ENCODE measurements around the gene GLRA3.
"Not testable (repeated sequence)": the region's sequence is repeated elsewhere in the genome, so short reads cannot be mapped to it uniquely, and the experiment has no call there.

The GLRA3 gene

DNA sequence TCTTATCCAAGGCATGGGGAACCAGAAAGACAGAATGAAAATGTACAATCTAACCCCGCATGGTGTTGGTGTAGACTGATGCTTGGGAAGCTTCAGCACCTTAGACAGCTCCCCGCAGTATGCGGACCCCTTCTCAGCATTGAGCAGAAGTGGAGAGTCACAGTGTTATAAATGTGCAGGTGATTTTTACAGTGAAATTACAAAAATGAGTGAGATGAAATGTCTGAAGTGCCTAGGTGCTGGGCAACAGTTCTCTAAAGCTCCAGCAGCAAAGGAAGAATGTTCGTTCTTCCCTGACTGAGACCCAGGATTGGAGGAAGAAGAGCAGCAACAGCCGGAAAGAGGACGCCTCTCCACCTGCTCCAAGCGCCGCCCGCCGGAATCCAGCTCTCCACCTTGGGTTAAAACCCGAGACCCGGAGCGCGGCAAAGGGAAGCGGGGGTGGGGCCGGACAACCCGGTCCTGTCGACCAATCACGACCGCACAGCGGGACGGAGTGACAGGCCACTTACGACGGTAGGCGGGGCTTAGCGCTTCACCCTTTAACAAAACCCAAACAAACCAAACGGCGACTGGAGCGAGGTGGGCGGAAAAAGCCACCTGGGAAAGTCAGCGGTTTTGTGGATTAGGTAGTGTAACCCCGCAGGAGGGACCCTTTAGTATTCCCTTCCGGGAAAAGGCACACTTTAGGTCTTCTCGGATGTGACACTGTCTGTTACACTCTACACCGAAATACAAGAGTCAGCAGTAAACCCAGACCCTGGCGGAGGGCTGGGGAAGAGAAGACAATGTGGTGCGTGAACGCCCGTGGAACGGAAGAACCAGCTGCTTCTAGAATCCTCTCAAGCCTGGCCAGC is at the start of gene GLRA3:
Gene GLRA3, minus strand, starts transcription at position 403 of the 857 bp plus-strand sequence. CDS start 436 bp downstream, outside the sequence.
- peak; percentile 94 for DNase-seq

DNA sequence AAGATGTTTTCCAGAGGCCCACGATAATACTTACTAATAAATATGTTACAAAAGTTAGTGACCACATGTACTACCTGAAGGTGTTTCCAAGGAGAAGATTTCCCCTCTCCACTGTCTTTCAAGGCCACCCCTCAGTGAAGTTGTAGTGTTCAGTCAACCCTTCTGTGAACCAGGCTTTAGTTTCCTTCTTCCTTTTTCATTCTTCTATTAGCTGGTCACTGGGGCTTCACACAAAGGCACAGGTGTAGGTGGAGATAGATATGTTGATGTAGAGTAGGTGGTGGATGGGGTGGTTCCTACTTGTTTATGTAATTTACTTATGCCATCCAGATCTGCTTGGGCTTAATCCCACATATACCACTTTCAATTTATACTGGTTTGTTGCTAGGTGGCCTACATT is 45.9 kb upstream of the GLRA3 start:
- no peak for DNase-seq

DNA sequence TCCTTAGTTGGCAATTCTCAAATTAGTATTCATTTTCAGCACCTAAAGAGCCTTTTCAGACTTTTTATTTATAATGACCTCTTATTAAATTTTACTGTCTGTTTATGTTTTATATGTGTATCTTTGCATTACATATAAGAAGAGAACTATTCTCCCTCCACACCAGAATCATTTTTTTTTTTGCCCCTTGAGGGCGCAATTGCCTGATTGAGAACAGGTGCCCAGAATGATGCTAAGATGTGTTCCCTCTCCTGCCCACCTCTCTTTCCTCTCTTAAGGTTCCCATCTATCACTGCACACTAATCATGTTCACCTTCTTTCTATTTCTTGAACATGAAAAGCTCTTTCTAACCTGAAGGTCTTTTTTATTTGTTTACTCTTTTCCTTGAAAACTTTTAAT is 44.9 kb upstream of the GLRA3 start:
- peak; percentile 58 for DNase-seq

DNA sequence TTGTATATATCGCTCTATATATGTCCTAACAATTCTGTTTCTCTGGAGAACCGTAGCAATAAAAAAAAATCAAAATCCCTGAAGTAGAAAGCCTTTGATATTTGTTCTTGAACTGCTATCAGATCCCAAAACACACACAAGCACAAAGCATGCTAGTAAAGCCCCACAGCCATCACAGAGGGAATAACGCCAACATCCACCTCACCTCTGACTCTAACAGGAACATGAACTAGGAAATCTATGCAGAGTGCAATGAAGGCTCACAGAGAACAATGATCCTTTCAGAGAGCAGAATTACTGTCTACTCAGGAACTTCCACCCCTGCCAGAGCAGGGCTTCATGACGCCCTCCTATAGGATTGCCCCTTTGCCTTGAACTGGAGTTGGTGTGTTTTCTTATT is 44.1 kb upstream of the GLRA3 start:
- not testable (repeated sequence) for DNase-seq

DNA sequence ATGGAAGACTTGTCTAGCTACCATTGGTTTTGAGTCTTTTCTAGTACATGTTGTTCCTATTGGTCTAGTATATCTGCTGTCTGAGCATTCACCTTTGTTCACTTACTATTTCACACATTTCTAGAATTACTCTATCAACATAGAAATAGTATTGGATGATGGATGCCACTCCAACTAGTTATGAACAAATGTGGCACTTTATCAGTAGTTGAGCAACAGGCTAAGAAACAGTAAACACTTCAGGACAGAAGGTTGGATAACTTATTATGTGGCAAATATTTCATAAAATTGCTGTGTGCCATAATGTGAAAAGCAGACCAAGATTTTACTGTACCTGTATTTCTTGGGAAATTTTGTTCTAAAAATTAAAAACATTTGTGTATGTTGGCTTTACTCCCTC is 42.4 kb upstream of the GLRA3 start:
- no peak for DNase-seq

DNA sequence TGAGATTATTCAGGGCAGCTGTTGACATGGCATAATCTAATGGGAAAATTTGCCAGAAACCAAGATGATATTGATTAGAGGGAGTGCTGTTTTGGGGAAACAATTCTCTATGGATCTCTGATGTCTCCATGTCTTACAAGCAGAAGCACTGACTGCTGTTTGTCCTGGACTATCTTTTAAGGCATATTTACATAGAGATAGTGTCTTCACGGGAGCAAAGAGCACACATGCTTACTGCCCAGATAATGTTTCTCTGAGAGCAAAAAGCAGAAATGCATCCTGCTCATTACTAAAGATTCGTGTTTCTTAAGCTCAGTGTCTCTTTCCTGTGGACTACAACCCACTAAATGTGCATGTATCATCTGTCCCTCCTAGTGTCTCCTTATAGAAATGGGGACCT is 41.3 kb upstream of the GLRA3 start:
- no peak for DNase-seq

DNA sequence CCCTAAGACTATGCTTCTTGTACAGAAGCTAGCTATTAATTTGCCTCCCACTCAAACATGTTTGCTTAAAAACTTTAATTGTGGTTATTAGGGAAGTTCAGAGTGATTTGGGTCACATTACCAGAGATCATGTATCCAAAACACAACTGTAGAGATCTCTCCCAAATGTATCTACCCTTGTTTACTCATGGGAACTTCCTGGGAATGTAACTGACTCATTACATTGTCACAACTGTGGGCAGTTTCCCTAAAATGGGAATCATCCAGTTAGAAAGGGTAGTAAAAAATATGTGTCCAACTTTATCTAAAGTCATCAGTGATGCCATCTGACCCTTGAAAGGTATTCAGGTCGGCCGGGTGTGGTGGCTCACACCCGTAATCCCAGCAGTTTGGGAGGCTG is 40.3 kb upstream of the GLRA3 start:
- no peak for DNase-seq

DNA sequence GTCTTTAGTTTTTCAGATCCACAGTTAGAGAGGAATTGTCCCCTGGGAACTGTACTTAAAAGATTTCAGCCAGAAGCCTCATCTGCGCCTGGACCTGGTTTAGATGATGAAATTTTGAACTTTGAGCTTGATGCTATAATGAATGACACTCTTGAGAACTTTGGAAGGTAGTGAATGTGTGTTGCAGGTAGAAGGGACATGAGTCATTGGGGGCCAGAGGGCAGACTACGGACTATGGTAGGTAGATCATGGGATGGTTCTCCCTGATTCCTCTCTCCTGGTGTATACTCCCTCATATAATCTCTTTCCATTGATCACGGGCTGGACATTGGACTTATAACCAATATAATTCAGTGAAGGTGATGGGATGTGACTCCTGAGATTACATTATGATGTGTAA is 38.9 kb upstream of the GLRA3 start:
- no peak for DNase-seq

DNA sequence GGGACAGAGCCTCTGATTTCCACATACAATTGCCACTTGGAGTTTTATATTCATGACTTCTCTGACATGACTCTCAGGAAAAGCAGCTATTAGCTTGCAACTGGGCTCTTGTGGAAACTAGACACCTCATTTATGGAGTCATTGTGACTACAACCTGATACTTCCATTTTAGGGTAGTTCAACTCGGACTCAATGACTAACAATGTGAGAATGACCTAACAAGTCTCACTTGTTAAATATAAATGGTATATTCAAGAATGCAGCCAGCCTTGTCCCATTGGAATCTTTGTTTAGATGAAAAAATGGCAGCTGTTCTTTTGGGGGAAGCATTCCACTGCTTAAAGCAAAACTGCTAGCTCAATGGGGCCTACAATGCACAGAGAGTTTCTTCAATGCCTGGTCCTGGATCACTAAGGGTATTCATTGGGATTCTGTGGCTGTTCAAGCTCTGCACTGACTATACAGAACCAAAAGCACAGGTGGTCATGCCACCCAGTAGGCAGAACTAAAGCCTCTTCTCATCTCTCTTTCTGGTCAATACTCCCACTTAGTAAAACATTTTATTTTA is 36.5 kb upstream of the GLRA3 start:
- DNase-seq = no peak

DNA sequence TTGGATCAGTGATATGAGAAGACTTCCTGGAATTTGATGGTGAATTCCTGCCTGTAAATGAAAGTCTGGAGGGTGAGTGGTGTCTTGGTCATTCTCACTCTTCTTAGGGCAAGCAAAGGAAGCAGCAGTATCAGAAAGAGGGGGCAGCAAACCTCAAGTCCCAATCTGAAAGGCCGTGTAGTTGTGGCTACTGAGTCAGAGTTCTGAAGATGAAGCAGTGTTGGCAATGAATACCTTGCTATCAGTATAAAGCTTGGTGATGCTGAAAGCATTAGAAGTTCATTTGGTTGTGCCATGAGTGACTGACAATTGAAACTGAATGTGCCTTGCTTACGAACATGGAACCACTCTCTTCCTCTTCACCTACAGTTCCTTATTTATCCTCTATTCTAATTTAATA is 35.0 kb upstream of the GLRA3 start:
- DNase-seq = no peak

DNA sequence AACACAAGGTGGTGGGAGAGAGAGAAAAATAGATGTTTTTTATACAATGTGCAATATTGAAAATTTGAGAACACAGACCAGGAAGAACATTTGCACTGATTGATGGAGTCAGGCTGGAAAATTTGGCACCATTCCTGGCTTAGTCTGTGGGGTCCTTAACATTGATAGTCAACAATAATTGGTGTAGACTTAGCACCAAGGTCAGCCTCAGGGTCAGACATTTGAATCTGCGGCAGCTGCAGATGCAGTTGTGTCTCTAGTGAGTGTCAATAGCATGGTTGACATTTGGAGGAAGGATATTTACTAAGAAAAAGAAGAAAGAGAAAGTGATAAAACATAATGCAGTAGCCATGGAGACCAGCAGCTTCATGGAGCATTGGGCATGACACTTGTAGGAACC is 31.5 kb upstream of the GLRA3 start:
- no peak for DNase-seq

DNA sequence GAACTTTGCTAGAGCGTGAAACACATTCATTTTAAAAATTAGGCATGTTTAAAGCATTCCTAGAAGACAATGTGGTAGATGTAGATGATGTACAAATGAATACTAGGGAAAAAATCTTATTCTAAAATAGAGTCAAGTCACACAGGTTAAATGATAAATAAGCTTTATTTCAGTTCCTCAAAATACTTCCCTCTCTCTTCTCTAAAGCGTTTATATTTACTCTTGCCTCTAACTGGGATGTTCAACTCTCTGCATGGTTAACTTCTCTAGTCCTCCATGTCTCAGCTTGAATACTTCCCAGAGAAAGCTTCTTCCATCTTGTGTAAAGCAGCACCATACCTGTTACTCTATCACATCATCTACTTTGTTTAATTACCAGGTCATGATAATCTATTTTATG is 30.9 kb upstream of the GLRA3 start:
- no peak for DNase-seq

DNA sequence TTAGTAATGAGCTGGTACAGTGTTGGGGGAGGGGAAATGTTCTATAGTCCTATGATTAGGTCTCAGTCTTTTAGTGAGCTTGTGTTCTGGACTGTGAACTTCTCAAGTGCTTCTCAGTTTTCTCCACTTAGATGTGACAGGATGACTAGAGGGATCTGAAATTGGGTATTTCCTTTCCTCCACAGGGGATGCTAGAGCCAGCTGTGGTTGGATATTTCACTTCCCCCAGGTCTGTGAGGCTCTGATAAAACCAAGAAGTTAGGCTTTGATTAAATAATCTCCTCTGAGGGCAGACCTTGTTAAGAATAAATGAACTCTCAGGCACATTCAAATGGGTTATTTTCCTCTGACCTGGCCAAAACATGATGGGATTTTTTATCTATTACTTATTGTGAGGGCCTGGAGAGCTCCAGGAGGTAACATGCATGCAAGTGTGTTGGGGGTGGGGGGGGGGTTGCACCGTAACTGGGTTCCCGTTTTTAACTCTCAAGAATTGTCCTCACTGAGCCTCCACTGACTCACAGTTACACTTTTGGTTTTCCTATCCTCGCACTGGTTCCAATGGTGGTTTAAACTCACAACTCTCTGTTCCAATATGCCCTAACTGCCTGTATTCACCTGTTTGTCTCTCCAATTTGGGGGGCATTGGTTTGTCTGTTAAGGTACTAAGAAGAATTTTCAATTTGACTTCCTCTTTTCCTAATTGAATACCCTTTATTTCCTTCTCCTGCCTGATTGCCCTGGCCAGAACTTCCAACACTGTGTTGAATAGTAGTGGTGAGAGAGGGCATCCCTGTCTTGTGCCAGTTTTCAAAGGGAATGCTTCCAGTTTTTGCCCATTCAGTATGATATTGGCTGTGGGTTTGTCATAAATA is 28.1 kb upstream of the GLRA3 start:
- peak; percentile 29 for DNase-seq

DNA sequence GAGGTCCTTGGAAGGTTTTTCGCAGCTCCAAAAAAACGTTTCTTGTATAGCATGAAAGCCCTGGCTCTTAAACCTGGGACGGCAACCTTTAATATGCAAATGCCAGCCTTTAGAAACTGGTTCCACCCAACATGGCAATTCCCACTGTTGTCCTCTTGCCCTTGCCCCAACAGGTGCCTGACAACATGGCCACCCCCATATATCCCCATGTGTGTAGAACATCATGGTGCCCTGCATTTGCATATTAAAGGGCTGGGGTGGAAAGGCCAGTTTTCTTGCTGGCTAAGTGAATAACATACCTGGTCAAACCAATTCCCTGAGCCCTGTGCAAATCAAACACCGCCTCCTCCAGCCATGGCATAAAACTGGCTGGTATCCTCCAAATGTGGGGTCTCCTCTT is 26.0 kb upstream of the GLRA3 start:
- DNase-seq = no peak

DNA sequence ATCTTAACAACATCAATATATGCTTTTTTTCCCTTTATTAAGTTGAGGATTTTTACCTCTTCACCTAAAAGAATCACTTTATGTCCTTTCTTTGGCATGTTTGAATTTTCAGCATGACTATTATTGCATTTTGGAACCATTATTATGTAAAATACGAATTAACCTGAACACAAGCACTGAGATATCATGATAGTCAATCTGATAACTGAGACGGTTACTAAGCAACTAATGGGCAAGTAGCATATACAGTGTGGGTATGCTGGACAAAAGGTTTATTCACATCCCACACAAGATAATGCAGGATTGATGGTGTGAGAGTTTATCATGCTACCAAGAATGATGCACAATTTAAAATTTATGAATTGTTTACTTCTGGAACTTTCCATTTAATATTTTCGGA is 24.6 kb upstream of the GLRA3 start:
- DNase-seq = no peak

DNA sequence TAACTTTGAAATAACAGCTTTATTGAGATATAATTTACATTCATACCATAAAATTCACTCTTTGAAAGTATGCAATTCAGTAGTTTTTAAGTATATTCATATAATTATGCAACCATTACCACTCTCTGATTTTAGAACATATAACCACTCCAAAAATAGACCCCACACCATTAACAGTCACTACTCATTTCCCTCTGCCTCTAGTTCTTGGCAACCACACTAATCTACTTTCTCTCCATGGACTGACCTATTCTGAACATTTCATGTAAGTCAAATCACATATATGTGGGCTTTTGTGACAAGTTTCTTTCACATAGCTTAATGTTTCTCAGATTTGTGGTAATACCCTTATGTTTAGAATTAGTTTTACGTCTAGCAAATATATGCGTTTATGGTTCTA is 19.5 kb upstream of the GLRA3 start:
- no peak for DNase-seq

DNA sequence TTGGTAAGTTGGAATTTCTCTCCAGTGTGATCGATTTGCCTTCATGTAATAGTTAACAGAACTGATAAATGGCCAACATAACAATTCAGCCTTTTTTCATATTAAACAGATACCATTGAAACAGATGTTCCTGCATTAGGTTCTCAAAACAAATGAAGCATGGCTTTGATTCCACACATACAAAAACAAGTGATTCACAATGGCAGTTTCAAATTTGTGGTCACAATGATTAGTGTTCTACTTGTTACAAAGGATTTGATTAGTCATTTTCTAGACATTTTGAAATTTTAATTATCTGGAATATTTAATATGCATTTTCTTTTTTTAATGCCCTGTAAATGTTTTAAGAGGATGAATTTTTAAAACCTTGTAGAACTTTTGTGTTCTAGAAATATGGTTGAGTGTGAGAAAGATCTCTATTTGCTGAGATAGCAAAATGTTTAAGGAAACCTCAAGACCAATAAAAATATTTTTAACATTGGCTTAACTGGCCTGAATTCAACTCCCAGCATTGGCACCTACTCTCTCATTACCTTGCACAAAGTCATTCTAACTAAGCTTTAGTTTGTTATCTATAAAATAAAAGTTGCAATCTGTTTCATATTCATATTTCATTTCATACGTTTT is 18.9 kb upstream of the GLRA3 start:
- no peak for DNase-seq

DNA sequence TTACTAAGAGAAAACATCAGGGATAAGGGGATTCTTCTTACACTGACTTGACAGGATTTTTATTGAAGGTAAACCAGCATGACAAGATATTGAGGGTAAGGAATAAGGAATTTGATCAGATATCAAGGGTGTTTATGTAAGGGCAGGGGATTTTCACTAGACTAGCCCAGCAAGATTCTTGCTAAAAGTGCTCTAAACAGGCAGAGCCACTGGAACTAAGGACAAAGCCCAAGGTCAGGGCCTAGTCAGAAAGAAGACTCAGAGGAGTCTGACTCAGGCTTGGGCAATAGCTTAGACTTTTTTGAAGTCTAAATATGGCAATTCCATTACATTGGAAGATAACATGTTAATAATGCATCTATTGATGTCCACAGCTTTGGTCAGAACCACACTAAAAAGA is 6.5 kb upstream of the GLRA3 start:
- no peak for DNase-seq

DNA sequence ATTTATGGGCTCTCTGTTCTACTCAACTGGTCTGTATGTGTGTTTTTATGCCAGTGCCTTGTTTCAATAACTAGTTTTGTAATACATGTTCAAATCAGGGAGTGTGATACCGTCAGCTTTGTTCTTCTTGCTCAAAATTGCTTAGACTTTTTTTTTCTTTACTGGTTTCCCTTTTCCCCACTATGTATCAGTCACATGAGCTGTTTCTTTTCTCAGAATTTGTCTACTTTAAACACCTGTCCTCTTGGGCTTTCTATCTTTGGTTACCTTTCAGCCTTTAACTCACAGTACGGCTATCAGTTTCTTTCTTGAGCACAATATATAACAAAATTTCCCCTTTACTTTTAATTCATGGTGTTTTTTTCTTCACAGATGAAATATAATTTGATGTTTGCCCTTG is 5.4 kb upstream of the GLRA3 start:
- DNase-seq = no peak

DNA sequence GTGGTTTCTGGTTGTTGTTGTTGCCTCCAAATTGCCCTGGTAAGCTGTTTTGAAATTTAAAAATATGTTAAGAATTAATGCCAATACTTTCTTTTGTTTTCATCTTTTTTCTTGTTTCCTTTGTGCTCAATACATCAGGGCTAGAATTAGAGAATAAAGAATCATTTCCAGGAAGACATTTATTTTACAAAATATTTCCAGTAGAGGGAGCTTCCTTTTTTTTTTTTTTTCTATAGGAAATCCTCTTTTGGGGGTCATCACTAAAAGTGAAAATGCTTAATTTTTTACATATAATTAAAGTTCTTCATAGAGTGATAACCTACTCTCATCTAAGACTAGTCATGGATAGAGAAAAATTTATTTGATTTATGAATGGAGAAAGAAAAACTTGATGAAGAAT is 2.4 kb downstream of the GLRA3 start:
- no peak for DNase-seq

DNA sequence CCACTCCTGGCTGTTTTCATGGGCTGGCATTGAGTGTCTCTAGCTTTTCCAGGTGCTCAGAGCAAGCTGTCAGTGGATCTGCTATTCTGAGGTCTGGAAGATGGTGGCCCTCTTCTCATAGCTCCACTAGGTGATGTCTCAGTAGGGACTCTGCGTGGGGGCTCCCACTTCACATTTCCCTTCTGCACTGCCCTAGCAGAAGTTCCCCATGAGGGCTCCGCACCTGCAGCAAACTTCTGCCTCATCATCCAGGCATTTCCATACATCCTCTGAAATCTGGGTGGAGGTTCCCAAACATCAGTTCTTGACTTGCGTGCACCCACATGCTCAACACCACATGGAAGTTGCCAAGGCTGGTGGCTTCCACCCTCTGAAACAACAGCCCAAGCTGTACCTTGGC is 13.8 kb downstream of the GLRA3 start:
- DNase-seq = no peak

DNA sequence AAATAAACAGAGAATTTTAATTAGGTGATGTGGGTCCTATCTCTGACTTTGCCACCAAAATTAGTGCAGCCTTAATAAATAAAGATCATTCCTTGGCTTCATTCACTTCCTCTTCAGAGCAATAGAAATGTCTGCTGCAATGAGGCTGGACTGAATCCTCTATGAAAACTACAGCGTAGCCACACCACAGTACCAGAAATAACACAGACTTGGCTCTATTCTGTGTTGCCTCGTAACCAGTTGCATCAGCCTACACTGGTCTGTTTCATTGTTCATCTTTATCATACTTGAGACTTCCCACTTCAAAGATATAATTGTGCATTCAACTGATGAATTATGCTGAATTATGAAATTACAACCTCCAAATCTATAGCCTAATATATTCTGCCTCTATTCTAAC is 15.8 kb downstream of the GLRA3 start:
- DNase-seq = no peak

DNA sequence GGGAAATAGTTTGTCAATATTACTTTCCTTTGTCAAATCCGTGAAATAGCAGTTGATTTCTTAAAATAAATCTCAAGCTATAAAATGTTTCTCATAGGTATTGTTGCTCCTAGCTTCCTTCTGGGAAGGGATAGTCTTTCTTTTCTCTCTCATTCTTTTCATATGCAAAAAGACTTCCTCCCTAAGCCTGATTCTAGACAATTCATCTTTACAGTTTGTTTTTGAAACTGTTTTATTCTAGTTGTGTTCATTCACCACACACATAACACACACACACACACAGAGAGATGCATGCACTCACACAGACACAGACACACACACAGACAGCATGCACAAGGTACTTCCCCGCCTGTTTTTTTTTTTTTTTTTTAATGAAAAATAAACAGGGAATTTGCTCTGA is 18.2 kb downstream of the GLRA3 start:
- no peak for DNase-seq

All from NCI-H82 (cell line).